Stimulated activated CD8-positive, alpha-beta memory T cell treated with anti-CD3 and anti-CD28 coated beads, Interleukin-7, amount 100 ng/mL, for 24 hours (primary cell): ENCODE data around the gene ASPSCR1.
A peak's percentile ranks its signal among the peaks of the same experiment; 100 is the strongest.

Experiments used
- DNase-seq: peaks from one replicate; pipeline ENCODE4 v3.0.0-alpha.2; 2020; ENCODE audit warnings: low read depth

The ASPSCR1 gene

GRCh38 chr17:82055965-82056728 lies 78.7 kb downstream of the ASPSCR1 start:
- no peak for DNase-seq

- no peak for DNase-seq
Measured at GRCh38 chr17:82056729-82057621, 79.5 kb downstream of the ASPSCR1 start.

- DNase-seq, result no peak
Measured at GRCh38 chr17:82058230-82058854, 80.9 kb downstream of the ASPSCR1 start.

- DNase-seq, result no peak
Measured at GRCh38 chr17:82058855-82059249, 81.4 kb downstream of the ASPSCR1 start.

GRCh38 chr17:82059272-82060000 lies 82.0 kb downstream of the ASPSCR1 start:
- no peak for DNase-seq

DNA sequence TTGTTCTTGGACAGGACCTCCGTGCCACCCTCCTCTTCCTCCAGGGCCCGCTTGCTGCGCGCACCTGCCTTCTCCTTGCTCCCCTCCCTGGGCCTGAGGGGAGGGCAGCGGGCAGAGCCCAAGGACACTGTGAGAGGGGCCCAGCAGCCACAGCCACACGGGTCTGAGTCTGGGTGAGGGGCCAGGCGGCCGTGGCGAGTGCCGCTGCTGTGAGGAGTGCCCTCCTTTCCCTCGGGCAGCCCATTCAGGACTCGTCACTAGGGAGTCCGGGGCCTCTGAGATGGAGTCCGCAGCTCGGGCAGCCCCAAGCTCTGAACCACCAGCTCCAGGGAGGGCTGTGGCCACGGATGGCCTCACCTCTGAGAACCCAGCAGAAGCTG lies 82.6 kb downstream of the ASPSCR1 start:
- no peak for DNase-seq

- no peak for DNase-seq
Measured at GRCh38 chr17:82060614-82061013, 83.2 kb downstream of the ASPSCR1 start.

- DNase-seq, result no peak
Measured at GRCh38 chr17:82061047-82061925, 83.9 kb downstream of the ASPSCR1 start.

DNA sequence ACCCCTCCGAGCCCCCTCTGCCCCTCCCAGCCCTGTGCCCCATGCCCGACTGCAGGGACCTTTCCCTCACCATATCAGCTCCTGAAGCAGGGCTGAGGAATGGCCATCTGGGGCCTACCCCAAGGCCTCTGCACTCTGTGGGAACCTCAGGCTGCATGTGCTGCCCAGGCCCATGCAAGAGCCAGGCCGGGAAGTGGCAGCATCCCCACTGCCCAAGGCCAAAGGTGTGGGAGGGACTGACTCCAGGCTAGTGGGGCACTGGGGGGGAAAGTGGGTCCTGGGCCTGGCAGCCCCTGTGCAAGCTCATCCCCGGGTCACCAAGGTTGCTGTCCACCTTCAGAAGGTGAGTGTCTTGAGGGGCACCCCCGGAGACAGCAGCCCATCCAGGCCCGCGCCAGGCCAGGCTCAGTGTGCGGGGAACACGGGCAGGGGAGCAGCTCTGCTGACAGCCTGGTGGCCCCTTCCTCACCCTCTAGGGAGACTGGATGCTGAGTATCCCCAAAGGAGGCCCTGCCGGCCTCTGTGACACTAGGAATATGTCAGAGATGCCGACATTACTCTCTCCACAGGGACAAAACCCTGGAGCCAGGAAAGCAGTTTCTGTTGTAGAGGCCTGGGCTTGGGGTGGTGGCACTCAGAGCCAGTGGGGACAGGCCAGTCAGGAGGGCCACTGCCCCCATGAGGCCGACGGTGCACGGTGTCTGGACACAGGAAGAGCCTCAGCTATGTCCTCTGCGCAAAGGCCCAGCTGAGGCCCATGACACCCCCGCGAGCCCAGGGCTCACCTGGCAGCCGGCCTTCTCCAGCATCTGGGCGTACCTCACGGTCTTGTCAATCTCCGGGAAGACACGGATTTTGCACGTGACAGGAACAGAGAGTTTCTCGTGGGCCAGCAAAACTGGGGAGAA lies 84.9 kb downstream of the ASPSCR1 start:
- no peak for DNase-seq

- DNase-seq, result no peak
Measured at GRCh38 chr17:82062984-82063368, 85.5 kb downstream of the ASPSCR1 start.

DNA sequence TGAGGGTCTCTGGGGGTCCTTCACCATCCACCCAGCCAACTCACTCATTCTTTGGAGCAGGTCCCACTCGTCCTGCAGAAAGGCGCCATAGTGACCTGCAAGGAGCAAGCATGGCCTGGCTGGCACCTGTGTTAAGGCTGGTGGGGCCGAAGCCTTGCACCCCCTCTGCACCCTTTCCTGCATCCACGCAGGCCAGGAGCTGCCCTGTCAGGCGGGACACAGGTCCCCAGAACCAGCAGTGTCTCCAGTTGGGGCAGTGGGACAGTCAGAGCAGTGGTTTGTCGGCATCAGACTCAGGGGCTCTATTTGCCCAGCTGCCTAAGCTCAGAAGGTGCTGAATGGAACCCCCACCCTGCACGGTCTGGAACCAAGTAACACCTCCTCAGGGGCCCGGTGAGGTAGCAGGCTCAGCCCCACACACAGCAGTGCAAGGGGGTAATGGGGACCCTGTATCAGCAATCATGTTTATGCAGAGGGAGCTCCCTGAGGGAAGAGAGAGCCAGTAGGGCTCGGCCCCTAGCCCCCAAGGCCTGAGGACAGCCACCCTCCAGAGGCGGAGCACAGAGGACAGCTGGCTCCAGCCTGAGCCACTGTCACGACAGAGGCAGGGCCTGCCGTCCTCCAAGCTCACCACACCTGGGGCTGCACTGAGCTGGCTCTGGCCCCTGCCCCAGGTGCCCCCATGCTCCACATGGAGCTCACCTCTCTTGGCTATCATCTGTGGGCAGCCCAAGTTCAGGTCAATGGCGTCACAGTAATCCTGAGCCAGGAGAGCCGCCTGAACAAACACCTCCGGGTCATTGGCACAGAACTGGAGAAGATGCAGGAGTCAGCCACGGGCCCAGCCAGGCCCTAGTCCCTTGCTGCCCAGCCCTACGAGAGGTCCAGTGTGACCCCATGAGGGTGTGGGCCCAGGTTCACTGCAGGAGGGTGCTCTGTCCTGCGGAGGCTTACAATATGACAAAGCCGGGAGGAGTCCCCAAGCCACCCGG lies 86.3 kb downstream of the ASPSCR1 start:
- DNase-seq, result no peak

- DNase-seq, result no peak
Measured at GRCh38 chr17:82064433-82065192, 87.2 kb downstream of the ASPSCR1 start.

- no peak for DNase-seq
Measured at GRCh38 chr17:82065193-82065637, 87.8 kb downstream of the ASPSCR1 start.

GRCh38 chr17:82065638-82066303 lies 88.3 kb downstream of the ASPSCR1 start, which contains the start of gene DUS1L:
TSS of gene DUS1L (minus strand) at chr17:82065804. CDS start at chr17:82065059, 745 bp downstream.
- peak; percentile 30 for DNase-seq
